DOHH2 (cell line): Measurements from ENCODE around the gene BABAM2.

ENCODE experiments used
- H3F3A ChIP-seq: fragments of 200-600 bp; sonication (generic), shearing (Covaris generic); 2 replicates; pipeline ENCODE4 v1.6.0; 2016; ENCODE audit warnings: antibody characterized with exemption, mild to moderate bottlenecking; ENCODE audit not compliant: control insufficient read depth, insufficient read depth
- H3K27ac ChIP-seq: fragments of 200-600 bp; sonication (generic); 2 replicates; pipeline ENCODE4 v1.5.1; 2014; ENCODE audit warnings: low read depth, mild to moderate bottlenecking, low read length, moderate library complexity
- H3K27me3 ChIP-seq: fragments of 200-600 bp; sonication (generic); 2 replicates; pipeline ENCODE4 v1.6.1; 2014; ENCODE audit warnings: mild to moderate bottlenecking, low read length, mixed read lengths; ENCODE audit not compliant: control insufficient read depth
- H3K36me3 ChIP-seq: fragments of 200-600 bp; sonication (generic); 2 replicates; pipeline ENCODE4 v1.6.1; 2014; ENCODE audit warnings: mild to moderate bottlenecking, low read length, moderate library complexity, mixed read lengths; ENCODE audit not compliant: control insufficient read depth
- H3K4me1 ChIP-seq: fragments of 200-600 bp; sonication (generic); 2 replicates; pipeline ENCODE4 v1.6.1; 2014; ENCODE audit warnings: mild to moderate bottlenecking, low read length, mixed read lengths; ENCODE audit not compliant: control insufficient read depth
- H3K4me2 ChIP-seq: fragments of 200-600 bp; sonication (generic); 2 replicates; pipeline ENCODE4 v1.6.0; 2014; ENCODE audit warnings: mild to moderate bottlenecking, low read length, moderate library complexity
- H3K4me3 ChIP-seq: fragments of 200-600 bp; sonication (generic); 2 replicates; pipeline ENCODE4 v1.5.1; 2014; ENCODE audit warnings: mild to moderate bottlenecking, low read length, mixed read lengths
- H3K79me2 ChIP-seq: fragments of 200-600 bp; sonication (generic); 2 replicates; pipeline ENCODE4 v1.6.1; 2014; ENCODE audit warnings: mild to moderate bottlenecking, low read length, mixed read lengths; ENCODE audit not compliant: control insufficient read depth
- H3K9me2 ChIP-seq: fragments of 200-600 bp; sonication (generic); replicated peaks from 2 replicates; pipeline ENCODE4 v1.6.1; 2014; ENCODE audit warnings: mild to moderate bottlenecking, low read length, mixed read lengths; ENCODE audit not compliant: control insufficient read depth
- H3K9me3 ChIP-seq: fragments of 200-600 bp; sonication (generic); 2 replicates; pipeline ENCODE4 v1.6.1; 2014; ENCODE audit warnings: antibody characterized with exemption, low read length, mixed read lengths; ENCODE audit not compliant: control insufficient read depth, insufficient read depth
- H4K20me1 ChIP-seq: fragments of 200-600 bp; sonication (generic); 2 replicates; pipeline ENCODE4 v1.6.0; 2014; ENCODE audit warnings: low read depth, mild to moderate bottlenecking, antibody characterized with exemption, low read length, moderate library complexity; ENCODE audit not compliant: control insufficient read depth, insufficient read depth
- CTCF ChIP-seq: fragments of 200-600 bp; sonication (generic); IDR thresholded peaks from one replicate; pipeline ENCODE4 v1.5.1; 2014; ENCODE audit warnings: antibody characterized with exemption, mild to moderate bottlenecking, low read depth, low read length; ENCODE audit not compliant: poor library complexity, severe bottlenecking
- EZH2phosphoT487 ChIP-seq: fragments of 200-600 bp; sonication (generic); IDR thresholded peaks from 2 replicates; pipeline ENCODE4 v1.6.1; 2017; ENCODE audit warnings: borderline replicate concordance, mild to moderate bottlenecking, antibody characterized with exemption, low read length, moderate library complexity, mixed read lengths

Gene BABAM2

GRCh38 chr2:28352104-28352503 is 461.6 kb downstream of the BABAM2 start:
- Histone ChIP-seq H3K9me3 (no peaks in the 10 kb centered on the region), H3K4me3 (no peak overlapping the region), H3K4me1 (no peaks in the 10 kb centered on the region), H3K79me2 (no peaks in the 10 kb centered on the region), H3K4me2 (no peak overlapping the region), H3K27ac (no peak overlapping the region), H3F3A (no peaks in the 10 kb centered on the region), H4K20me1 (no peaks in the 10 kb centered on the region), H3K27me3 (no peaks in the 10 kb centered on the region), H3K36me3 (no peaks in the 10 kb centered on the region), H3K9me2 (no peaks in the 10 kb centered on the region)
- TF ChIP-seq CTCF: no peak
- TF ChIP-seq EZH2phosphoT487: no peak

GRCh38 chr2:28352610-28353195 is 462.2 kb downstream of the BABAM2 start:
- H3K9me3 ChIP-seq: no peaks in the 10 kb centered on the region
- no peaks in the 10 kb centered on the region for H4K20me1 ChIP-seq
- H3K9me2 ChIP-seq: no peaks in the 10 kb centered on the region
- H3F3A ChIP-seq: no peaks in the 10 kb centered on the region
- no peak overlapping the region for H3K27ac ChIP-seq
- H3K4me3 ChIP-seq: no peak overlapping the region
- no peaks in the 10 kb centered on the region for H3K27me3 ChIP-seq
- H3K4me2 ChIP-seq: no peak overlapping the region
- no peaks in the 10 kb centered on the region for H3K36me3 ChIP-seq
- no peaks in the 10 kb centered on the region for H3K79me2 ChIP-seq
- no peaks in the 10 kb centered on the region for H3K4me1 ChIP-seq
- TF ChIP-seq EZH2phosphoT487: no peak
- no peak for TF ChIP-seq CTCF

- Histone ChIP-seq H3K36me3 (no peaks in the 10 kb centered on the region), H3K4me3 (no peak overlapping the region), H3F3A (no peaks in the 10 kb centered on the region), H4K20me1 (no peaks in the 10 kb centered on the region), H3K9me3 (no peaks in the 10 kb centered on the region), H3K4me1 (no peaks in the 10 kb centered on the region; the same call in 1 of the 2 replicates), H3K27ac (no peak overlapping the region), H3K4me2 (no peak overlapping the region), H3K27me3 (no peaks in the 10 kb centered on the region), H3K79me2 (no peaks in the 10 kb centered on the region), H3K9me2 (no peaks in the 10 kb centered on the region)
- no peak for TF ChIP-seq CTCF
- no peak for TF ChIP-seq EZH2phosphoT487
Measured at GRCh38 chr2:28354920-28355520, 464.5 kb downstream of the BABAM2 start.
